Stimulated activated CD8-positive, alpha-beta memory T cell treated with anti-CD3 and anti-CD28 coated beads, Interleukin-15, amount 100 ng/mL, for 48 hours (primary cell): Measurements from ENCODE around the gene TSPAN12.

Source experiments
- DNase-seq, 2 donors: peaks; one replicate each; pipeline ENCODE4 v3.0.0-alpha.2; 2020; ENCODE audit warnings: low read depth in 2 of 2

The TSPAN12 gene

DNA sequence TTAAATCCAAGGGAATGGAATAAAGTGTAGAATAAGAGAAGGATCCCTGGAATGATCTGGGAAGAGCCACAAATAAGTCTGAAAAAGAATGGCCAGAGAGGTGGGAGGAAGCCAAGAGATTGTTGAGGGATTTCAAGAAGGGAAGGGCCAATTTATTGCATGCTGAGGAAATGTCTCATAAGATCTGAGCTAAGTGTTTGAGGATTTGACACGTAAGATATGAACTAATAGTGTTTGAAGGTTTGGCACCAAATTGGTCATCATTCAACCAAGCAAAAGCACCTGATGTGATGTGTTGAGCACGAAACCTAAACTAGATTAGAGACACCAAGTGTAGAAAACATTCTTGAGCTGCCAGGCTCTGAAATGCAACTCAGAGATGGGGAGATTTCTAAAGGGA is 97.9 kb downstream of the TSPAN12 start:
- no peak for DNase-seq

DNA sequence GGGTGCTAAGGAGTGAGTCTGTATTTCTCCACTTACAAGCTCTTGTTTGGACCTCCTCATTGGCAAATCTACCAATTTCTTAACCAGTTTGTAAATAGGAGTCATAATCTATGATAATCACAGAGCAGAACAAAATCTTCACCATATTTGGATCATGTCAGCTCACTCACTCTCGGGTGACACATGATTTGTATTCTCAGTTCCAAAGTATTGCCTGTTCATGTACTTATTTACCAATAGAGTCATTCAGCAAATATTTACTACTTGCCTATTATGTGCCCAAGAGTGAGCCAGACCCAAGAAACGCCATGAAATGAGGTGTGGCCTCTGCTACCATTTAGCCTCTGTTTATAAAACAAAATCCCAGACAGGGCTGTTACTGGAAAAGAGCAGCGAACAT is 114.8 kb downstream of the TSPAN12 start:
- DNase-seq = no peak

- no peak for DNase-seq
These were observed 115.6 kb downstream of the TSPAN12 start for GRCh38 chr7:120742372-120742771.

- no peak for DNase-seq
These were observed 116.4 kb downstream of the TSPAN12 start for GRCh38 chr7:120741371-120742042.

- no peak for DNase-seq
These were observed 117.6 kb downstream of the TSPAN12 start for GRCh38 chr7:120740348-120740747.

- no peak for DNase-seq
These were observed 119.1 kb downstream of the TSPAN12 start for GRCh38 chr7:120738816-120739215.
